Measurements from ENCODE around the gene MYH13.

DNA sequence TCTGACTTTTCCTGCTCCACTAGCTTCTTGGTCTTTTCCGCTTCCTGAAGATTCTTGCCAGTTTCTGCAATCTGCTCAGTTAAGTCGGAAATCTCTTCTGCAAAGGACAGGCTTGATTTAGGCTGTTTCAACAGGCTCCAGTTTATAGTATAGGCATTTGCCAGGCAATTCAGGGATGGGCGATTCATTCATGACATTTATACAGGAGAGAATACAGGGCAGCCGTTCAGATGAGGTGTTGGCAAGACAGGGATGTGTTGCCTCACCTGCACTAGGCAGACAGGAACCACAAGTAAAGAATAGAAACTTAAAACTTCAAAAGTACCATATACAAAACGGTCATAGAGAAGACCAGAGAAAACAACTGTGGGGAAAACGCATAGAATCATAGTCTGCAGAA lies 61.7 kb downstream of the MYH13 start:
- TF ChIP-seq POLR2A (IDR thresholded peaks at IDR 0.05): no peak
- TF ChIP-seq, protein P1, sequence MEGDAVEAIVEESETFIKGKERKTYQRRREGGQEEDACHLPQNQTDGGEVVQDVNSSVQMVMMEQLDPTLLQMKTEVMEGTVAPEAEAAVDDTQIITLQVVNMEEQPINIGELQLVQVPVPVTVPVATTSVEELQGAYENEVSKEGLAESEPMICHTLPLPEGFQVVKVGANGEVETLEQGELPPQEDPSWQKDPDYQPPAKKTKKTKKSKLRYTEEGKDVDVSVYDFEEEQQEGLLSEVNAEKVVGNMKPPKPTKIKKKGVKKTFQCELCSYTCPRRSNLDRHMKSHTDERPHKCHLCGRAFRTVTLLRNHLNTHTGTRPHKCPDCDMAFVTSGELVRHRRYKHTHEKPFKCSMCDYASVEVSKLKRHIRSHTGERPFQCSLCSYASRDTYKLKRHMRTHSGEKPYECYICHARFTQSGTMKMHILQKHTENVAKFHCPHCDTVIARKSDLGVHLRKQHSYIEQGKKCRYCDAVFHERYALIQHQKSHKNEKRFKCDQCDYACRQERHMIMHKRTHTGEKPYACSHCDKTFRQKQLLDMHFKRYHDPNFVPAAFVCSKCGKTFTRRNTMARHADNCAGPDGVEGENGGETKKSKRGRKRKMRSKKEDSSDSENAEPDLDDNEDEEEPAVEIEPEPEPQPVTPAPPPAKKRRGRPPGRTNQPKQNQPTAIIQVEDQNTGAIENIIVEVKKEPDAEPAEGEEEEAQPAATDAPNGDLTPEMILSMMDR (IDR thresholded peaks at IDR 0.05): no peak
